NCI-H1436 (cell line): ENCODE data around the gene CDX2.

Experiments used
- DNase-seq: peaks from one replicate; lab custom pipeline; 2025; lab: John Stamatoyannopoulos, UW

The CDX2 gene

GRCh38 chr13:27928805-27929753, 40.0 kb downstream of the CDX2 start:
- no peak for DNase-seq

- DNase-seq, result no peak
Measured at GRCh38 chr13:27928353-27928804, 40.7 kb downstream of the CDX2 start.

GRCh38 chr13:27927444-27928352, 41.4 kb downstream of the CDX2 start:
- no peak for DNase-seq

- DNase-seq, result no peak
Measured at GRCh38 chr13:27926644-27927434, 42.3 kb downstream of the CDX2 start.

- no peak for DNase-seq
Measured at GRCh38 chr13:27925220-27925991, 43.7 kb downstream of the CDX2 start.

GRCh38 chr13:27924529-27925141, 44.5 kb downstream of the CDX2 start:
- no peak for DNase-seq

GRCh38 chr13:27923794-27924528, 45.2 kb downstream of the CDX2 start:
- no peak for DNase-seq

GRCh38 chr13:27922883-27923612, 46.1 kb downstream of the CDX2 start:
- DNase-seq, result no peak

- no peak for DNase-seq
Measured at GRCh38 chr13:27921961-27922882, 46.9 kb downstream of the CDX2 start.

- no peak for DNase-seq
Measured at GRCh38 chr13:27921421-27921960, 47.6 kb downstream of the CDX2 start.

GRCh38 chr13:27920677-27921420, 48.3 kb downstream of the CDX2 start:
- DNase-seq, result no peak

GRCh38 chr13:27919934-27920676, 49.0 kb downstream of the CDX2 start, which contains the start of gene PDX1:
PDX1 (plus strand) TSS chr13:27920000; CDS start chr13:27920139, 139 bp downstream.
- no peak for DNase-seq

GRCh38 chr13:27919659-27919933, 49.5 kb downstream of the CDX2 start:
- no peak for DNase-seq

GRCh38 chr13:27918918-27919658, 50.0 kb downstream of the CDX2 start:
- no peak for DNase-seq

- DNase-seq, result no peak
Measured at GRCh38 chr13:27918041-27918917, 50.8 kb downstream of the CDX2 start.
